Fibroblast of skin of left biceps (primary cell): ENCODE measurements around the gene URAD.

Source experiments
- DNase-seq, 2 experiments: peaks; one replicate each; pipeline ENCODE4 v3.0.0-alpha.2; 2013; ENCODE audit warnings: low read depth in 2 of 2

URAD gene

GRCh38 chr13:28000567-28000966 lies 12.1 kb upstream of the URAD start:
- no peak for DNase-seq

GRCh38 chr13:27997904-27998522 lies 9.5 kb upstream of the URAD start:
- peak in 1 of 2 experiments; percentile 3 for DNase-seq

GRCh38 chr13:27991881-27992280 lies 3.4 kb upstream of the URAD start:
- no peak for DNase-seq

GRCh38 chr13:27985600-27985999 lies 2.9 kb downstream of the URAD start:
- DNase-seq, result no peak

DNA sequence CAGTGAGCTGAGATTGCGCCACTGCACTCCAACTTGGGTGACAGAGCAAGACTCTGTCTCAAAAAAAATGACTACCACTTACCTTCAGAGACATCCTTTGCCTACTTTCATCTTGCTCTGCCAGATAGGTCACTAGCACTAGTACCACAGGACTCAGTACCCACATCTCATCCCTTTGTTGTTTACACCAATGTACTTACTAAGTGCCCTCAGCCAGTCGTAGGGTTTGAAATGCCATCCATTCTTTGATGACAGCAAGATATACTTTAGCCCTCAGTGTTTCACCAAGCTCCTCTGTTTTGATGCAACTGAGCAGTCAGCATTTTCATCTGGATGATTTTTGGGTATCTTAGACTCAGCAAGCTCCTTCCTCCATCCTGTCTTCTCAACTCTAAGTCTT lies 6.1 kb downstream of the URAD start:
- DNase-seq, result no peak

DNA sequence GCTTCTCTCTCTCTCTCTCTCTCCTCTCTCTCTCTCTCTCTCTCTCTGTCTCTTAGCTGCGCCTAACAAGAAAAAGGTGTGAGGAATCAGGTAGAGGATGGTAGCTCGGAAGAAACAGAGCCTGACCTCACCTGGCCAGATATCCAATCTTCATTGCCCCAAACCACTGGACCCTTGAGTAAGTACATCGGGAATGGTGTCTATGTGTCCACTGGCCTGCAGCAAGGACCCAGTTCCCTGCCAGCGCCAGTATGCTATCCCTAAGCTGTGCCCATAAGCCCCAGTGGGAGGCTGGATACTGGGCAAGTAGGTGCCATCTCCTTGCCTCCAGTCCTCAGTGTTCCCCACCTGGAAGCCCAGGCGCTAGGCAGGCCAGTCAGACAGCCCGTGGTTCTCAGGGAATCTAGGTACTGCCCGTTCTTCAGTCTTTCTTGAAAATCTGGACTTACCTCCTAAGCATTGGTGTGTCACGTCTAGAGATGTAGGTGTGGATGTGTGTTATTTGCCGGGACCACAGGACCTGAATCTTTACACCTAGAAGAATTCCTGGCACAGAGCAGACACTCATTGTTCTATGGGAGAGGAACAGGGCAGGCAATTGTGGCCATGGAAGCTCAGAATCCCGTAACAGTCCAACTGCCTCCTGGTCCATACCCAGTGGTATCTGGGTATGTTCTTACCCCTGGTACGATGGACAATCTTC lies 7.3 kb downstream of the URAD start:
- no peak for DNase-seq

- no peak for DNase-seq
Measured at GRCh38 chr13:27980280-27980998, 8.1 kb downstream of the URAD start.

DNA sequence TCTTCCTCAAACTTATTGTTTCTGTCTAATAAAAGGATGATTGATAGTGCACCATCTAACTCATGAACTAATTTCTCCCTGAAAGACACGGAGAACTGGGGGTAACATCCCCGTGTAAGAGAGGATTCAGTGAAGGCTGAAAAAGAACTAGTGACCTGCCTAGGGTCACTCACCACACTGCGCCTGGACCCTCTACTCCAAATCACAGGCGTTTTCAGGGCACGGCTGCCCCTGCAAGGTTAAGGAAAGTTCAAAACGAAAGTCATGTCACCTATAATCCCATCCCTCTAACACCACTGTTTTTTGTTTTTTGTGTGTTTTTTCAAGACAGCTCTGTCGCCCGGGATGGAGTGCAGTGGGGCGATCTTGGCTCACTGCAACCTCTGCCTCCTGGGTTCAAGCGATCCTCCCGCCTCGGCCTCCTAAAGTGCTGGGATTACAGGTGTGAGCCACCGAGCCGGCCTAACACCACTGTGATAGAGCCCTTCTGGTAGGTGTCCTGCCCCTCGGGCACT lies 8.7 kb downstream of the URAD start:
- no peak for DNase-seq

- no peak for DNase-seq
Measured at GRCh38 chr13:27979001-27979643, 9.4 kb downstream of the URAD start.

DNA sequence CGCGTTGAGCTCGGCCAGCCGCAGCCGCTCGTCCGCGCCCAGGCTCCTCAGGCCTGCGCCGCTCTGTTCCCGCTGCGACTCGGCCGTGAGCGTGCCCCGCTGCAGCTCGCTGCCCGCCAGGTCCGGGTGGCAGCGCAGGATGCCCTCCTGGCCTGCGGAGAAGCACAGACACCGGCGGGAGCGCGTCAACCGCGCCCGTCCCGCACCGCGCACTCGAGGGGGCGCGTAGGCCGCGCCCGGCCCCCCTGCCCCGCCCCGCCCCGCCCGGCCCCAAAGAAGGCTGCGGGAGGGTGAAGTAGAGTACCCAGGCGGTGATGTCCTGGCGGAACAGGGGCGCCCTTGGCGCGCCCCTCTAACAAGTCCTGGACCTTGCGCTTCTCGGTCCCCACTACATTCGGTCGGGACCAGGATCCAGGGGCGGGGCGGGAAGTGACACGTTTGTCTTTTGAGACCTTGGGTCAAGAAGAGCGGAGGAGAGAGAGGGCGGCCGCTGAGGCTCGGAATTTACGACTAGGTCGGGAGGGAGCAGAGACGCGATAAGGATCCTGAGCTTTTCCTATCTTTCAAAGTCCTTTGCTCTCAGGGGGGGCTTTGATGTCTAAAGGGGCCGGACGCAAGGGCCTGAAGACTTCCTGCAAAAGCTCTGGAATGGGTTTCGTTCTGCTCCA lies 10.1 kb downstream of the URAD start:
- no peak for DNase-seq

DNA sequence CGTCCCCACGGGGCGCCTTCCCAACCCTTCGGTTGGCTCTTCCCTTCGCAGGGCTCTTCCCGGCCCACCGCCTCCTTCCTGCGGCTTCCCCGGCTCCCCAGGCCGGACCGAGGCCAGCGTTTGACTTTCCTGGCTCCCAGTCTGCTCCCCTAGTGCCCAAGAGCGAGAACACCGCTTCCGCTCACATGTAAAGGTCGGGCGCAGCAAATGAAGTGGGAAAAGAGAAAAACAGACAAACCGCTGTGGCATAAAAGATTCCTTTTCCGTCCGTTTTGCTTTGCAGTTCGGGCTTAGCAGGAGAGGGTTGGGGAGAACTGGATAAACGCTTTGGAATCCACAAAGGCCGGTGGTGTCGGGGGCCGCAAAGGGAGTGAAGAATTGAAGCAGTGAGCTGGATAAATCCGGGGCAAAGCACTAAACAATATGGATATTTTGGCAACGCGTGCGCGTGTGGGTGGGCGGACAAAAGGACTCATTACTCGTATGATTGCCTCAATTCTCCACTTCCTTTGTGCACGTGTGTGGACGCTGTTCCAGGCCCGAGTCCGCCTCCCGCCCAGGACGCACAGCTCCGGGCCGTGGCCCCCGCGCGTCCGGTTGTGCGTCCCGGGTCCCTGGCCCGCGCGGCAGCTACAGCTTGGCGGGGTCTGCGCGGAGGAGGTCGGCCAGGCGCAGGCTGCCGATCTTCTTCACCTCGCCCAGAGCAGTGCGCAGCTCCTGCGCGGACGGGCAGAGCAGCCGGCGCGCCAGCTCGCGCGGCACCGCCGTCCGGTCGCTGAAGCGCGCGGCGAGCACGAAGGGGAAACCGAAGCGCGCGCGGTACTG lies 10.8 kb downstream of the URAD start:
- DNase-seq, result no peak

DNA sequence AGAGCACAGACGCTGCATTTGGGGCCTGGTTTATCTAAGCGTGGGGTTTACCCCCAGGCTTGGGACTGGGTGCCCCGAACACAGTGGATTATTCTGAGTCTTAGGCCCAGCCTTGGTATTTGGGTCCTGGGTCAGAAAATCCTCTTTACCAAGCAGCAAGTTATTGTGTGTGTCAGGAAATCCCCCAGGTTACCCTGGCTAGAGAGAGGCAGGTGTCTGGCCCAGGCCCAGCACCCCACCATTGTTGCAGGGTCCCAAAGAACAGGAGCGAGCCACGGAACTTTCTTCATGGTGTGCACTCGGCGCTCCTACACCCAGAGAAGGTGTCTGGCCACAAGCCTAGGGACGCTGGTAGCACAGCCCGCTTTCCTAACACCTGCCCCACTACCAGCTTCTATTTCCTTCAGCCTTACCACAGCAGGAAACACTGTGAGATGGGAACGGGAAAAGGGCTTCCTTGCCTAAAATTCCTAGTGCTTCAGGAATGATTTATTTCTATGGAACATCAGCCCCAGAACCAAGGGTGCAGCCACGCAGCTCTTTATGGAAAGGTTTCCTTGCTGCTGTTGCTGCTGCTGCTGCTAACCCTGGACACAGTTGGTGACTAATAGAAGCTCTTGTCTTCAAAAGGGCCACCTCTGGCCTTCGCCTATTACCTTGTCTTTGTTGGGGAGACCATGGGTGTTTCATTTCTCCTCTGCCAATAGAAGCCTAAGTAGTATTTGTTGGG lies 12.0 kb downstream of the URAD start:
- no peak for DNase-seq

- no peak for DNase-seq
Measured at GRCh38 chr13:27975564-27976361, 12.7 kb downstream of the URAD start.

DNA sequence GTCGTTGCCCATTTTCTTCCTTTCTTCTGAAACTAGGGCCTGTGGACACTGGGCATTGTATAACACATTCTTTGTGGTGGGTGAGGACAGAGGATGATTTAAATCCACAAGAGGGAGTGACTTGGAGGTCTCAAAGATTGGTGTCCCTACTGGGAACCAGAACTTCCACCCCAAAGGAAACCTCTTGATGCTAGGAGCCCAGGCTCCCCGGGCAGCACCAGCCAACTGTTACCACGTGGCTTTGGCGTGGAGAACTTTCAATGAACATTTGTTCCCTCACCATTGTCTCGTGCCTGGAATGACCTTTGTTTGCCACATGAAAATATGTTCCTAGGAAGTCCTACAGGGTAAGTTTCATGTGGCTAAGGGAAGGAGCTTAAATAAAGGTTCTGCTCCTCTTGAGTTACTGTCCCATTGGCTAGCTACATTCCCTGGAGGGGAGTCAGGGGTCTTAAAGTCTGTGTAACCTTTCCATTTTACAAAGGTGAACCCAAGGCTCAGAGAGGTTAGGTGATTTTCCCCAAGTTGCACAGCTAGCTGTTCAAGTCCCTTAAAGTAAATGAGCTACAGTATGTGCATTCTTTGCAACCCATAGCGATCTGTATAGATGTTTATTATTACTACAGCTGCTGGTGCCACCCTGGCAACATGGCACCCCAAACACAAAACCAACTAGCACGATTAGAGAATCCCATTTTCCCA lies 14.4 kb downstream of the URAD start:
- no peak for DNase-seq

- no peak for DNase-seq
Measured at GRCh38 chr13:27973291-27973690, 15.2 kb downstream of the URAD start.

DNA sequence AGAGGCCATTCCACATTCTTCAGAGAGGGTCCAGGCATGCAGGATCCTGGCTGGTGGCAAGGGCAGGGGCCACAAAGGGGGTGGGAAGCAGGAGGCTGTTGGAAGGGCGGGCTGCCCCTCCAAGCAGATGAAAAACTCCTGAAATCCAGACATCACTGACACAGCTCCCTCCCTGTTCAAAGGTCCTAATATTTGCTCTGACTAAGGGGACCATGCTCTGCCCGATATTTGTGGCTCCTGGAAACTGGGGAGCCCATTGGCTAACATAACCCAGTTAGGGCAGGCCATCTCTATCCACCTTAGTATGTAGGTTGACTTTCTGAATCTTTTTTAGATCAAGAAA lies 16.0 kb downstream of the URAD start:
- DNase-seq, result no peak

- no peak for DNase-seq
Measured at GRCh38 chr13:27971776-27972477, 16.6 kb downstream of the URAD start.

DNA sequence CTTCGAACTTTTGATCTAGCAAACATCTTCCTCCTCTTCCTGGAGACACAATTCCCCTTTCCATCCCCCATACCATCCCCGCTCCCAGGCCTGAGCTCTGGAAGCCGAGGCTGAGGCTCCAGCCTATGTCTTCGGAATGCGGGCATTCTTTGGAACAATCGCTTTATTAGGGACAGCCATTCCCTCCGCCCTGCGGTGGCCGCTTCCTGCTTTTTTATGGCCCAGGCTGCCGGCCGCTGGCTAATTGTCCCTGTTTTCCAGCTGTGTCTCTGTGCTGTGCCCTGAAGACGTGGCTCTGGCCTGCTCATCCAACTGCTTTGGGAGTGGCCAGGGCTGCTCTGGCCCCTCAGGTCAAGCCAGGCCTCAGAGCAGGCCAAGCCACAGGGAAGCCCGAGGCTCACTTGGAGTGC lies 17.3 kb downstream of the URAD start:
- no peak for DNase-seq
